Caco-2 (cell line): ENCODE measurements around the gene ZNF521. TPM values are rescaled to one million over a fixed set of nuclear protein-coding genes. Genes with fewer than 3 reads are reported as not detected.

ENCODE experiments used
- BruUV-seq: library from RNA; stranded (reverse); fragments of 400-500 nt; replicated peaks from 2 replicates; lab custom pipeline; 2021; lab: Mats Ljungman, UMichigan
- CTCF ChIA-PET: fragments of 300-600 bp; sonication (Branson Sonifier 250); formaldehyde crosslinking; loops from one replicate; lab custom pipeline; 2022; ENCODE audit warnings: antibody characterized with exemption; lab: Charles Lee
- POLR2A ChIA-PET: fragments of 300-600 bp; sonication (Branson Sonifier 250); formaldehyde crosslinking; loops from one replicate; lab custom pipeline; 2022; ENCODE audit warnings: antibody characterized with exemption; lab: Charles Lee
- DNase-seq, 2 experiments: peaks; one replicate each; pipeline versions ENCODE4 v3.0.0 to v3.0.0-alpha.2; 2020 to 2022
- H3K27me3 ChIP-seq: replicated peaks from 2 replicates; pipeline ENCODE4 v1.6.0; 2011; ENCODE audit warnings: low read length; ENCODE audit not compliant: control insufficient read depth, insufficient read depth
- H3K36me3 ChIP-seq: 2 replicates; pipeline ENCODE4 v1.5.1; 2011; ENCODE audit warnings: low read length; ENCODE audit not compliant: control insufficient read depth, insufficient read depth
- H3K4me1 ChIP-seq: fragments of 250-450 bp; sonication (Bioruptor Pico); 2 replicates; pipeline ENCODE4 v1.5.1; 2020; ENCODE audit warnings: mild to moderate bottlenecking
- H3K4me3 ChIP-seq: 2 replicates; pipeline ENCODE4 v1.5.1; 2011; ENCODE audit warnings: low read depth, mild to moderate bottlenecking, control low read depth, low read length
- H3K9me3 ChIP-seq: fragments of 250-450 bp; sonication (Bioruptor Pico); 2 replicates; pipeline ENCODE4 v1.5.1; 2020; ENCODE audit warnings: mild to moderate bottlenecking, moderate library complexity
- H3K27ac Mint-ChIP-seq: one replicate; pipeline ENCODE4 v1.8.0; 2022; ENCODE audit warnings: mixed read lengths; ENCODE audit not compliant: unreplicated experiment
- H3K27me3 Mint-ChIP-seq: one replicate; pipeline ENCODE4 v1.8.0; 2022; ENCODE audit warnings: mixed read lengths; ENCODE audit not compliant: insufficient read depth, unreplicated experiment
- H3K36me3 Mint-ChIP-seq: one replicate; pipeline ENCODE4 v1.8.0; 2022; ENCODE audit warnings: mild to moderate bottlenecking, mixed read lengths; ENCODE audit not compliant: insufficient read depth, unreplicated experiment
- H3K4me1 Mint-ChIP-seq: one replicate; pipeline ENCODE4 v1.8.0; 2022; ENCODE audit warnings: low read depth, mixed read lengths; ENCODE audit not compliant: unreplicated experiment
- H3K4me3 Mint-ChIP-seq: one replicate; pipeline ENCODE4 v1.8.0; 2022; ENCODE audit warnings: mild to moderate bottlenecking, moderate library complexity, mixed read lengths; ENCODE audit not compliant: unreplicated experiment
- H3K9me3 Mint-ChIP-seq: one replicate; pipeline ENCODE4 v1.8.0; 2022; ENCODE audit warnings: mixed read lengths; ENCODE audit not compliant: unreplicated experiment
- CTCF ChIP-seq, 2 experiments: fragments of 200-600 bp in 1 of 2; IDR thresholded peaks; 1 replicate in 1 of 2; 2 replicates in 1 of 2; pipeline versions ENCODE4 v1.5.1 to v1.8.0; 2011 to 2022; ENCODE audit warnings: antibody characterized with exemption in 1 of 2, control low read depth in 1 of 2, inconsistent platforms in 1 of 2, low read depth in 1 of 2, low read length in 1 of 2, mild to moderate bottlenecking in 1 of 2, moderate library complexity in 1 of 2; ENCODE audit not compliant: insufficient read depth in 1 of 2, severe bottlenecking in 1 of 2, unreplicated experiment in 1 of 2
- intact Hi-C: fragments of 100-400 bp; cut with micrococcal nuclease; formaldehyde crosslinking; loops from one replicate; pipeline ENCODE4 v1.10.0; 2022; ENCODE audit not compliant: unreplicated experiment
- total RNA-seq: library from RNA; stranded (reverse); gene quantifications from 2 replicates; pipeline ENCODE4 v1.2.3, GENCODE V29; 2022

The ZNF521 gene
- total RNA-seq, 1 experiment from 2014 or later = not detected

- CTCF ChIA-PET = no interaction called here
- H3K4me3 Mint-ChIP-seq = no peak overlapping the region
- intact Hi-C loops = no loop called here
- no peak for DNase-seq
- no peak overlapping the region for H3K27ac Mint-ChIP-seq
- H3K27me3 Mint-ChIP-seq = peaks cover 2% of the 10 kb centered on the region
- no peaks in the 10 kb centered on the region for H3K4me1 ChIP-seq
- H3K27me3 ChIP-seq = no peaks in the 10 kb centered on the region
- no peak overlapping the region for H3K4me3 ChIP-seq
- BruUV-seq = no TSS peak
- no peaks in the 10 kb centered on the region for H3K9me3 Mint-ChIP-seq
- no peaks in the 10 kb centered on the region for H3K36me3 ChIP-seq
- POLR2A ChIA-PET = no interaction called here
- no peaks in the 10 kb centered on the region for H3K36me3 Mint-ChIP-seq
- no peaks in the 10 kb centered on the region for H3K9me3 ChIP-seq
- peaks cover 5% of the 10 kb centered on the region for H3K4me1 Mint-ChIP-seq
- no peak for TF ChIP-seq CTCF (IDR thresholded peaks at IDR 0.05; ENCODE audit: insufficient read depth in 1 of 2, low read depth in 1 of 2, low read length in 1 of 2, severe bottlenecking in 1 of 2, unreplicated experiment in 1 of 2)
Observed at GRCh38 chr18:25229920-25230319, 122.0 kb downstream of the ZNF521 start.

GRCh38 chr18:25229081-25229480 lies 122.9 kb downstream of the ZNF521 start:
- H3K27me3 ChIP-seq = no peaks in the 10 kb centered on the region
- no TSS peak for BruUV-seq
- intact Hi-C loops = no loop called here
- no peak overlapping the region for H3K4me3 Mint-ChIP-seq
- no peaks in the 10 kb centered on the region for H3K4me1 ChIP-seq
- TF ChIP-seq CTCF (IDR thresholded peaks at IDR 0.05; ENCODE audit: insufficient read depth in 1 of 2, low read depth in 1 of 2, low read length in 1 of 2, severe bottlenecking in 1 of 2, unreplicated experiment in 1 of 2) = no peak
- no peak for DNase-seq
- peaks cover 2% of the 10 kb centered on the region for H3K27me3 Mint-ChIP-seq
- CTCF ChIA-PET = no interaction called here
- no peaks in the 10 kb centered on the region for H3K36me3 Mint-ChIP-seq
- no peaks in the 10 kb centered on the region for H3K9me3 ChIP-seq
- H3K4me1 Mint-ChIP-seq = peaks cover 5% of the 10 kb centered on the region
- POLR2A ChIA-PET = no interaction called here
- H3K36me3 ChIP-seq = no peaks in the 10 kb centered on the region
- H3K4me3 ChIP-seq = no peak overlapping the region
- H3K27ac Mint-ChIP-seq = no peak overlapping the region
- H3K9me3 Mint-ChIP-seq = no peaks in the 10 kb centered on the region

GRCh38 chr18:25228410-25228809 lies 123.6 kb downstream of the ZNF521 start:
- Mint-ChIP-seq H3K4me1 (peaks cover under 1% of the 10 kb centered on the region), H3K36me3 (no peaks in the 10 kb centered on the region), H3K27me3 (peaks cover 2% of the 10 kb centered on the region), H3K4me3 (no peak overlapping the region), H3K27ac (no peak overlapping the region), H3K9me3 (no peaks in the 10 kb centered on the region)
- no peaks in the 10 kb centered on the region for H3K9me3 ChIP-seq
- no peak overlapping the region for H3K4me3 ChIP-seq
- H3K27me3 ChIP-seq = no peaks in the 10 kb centered on the region
- no peaks in the 10 kb centered on the region for H3K4me1 ChIP-seq
- CTCF ChIA-PET = no interaction called here
- POLR2A ChIA-PET = no interaction called here
- no TSS peak for BruUV-seq
- no peak for TF ChIP-seq CTCF (IDR thresholded peaks at IDR 0.05; ENCODE audit: insufficient read depth in 1 of 2, low read depth in 1 of 2, low read length in 1 of 2, severe bottlenecking in 1 of 2, unreplicated experiment in 1 of 2)
- no peaks in the 10 kb centered on the region for H3K36me3 ChIP-seq
- intact Hi-C loops = no loop called here
- DNase-seq = no peak
